ENCODE data around the gene XYLT1.

XYLT1 gene

GRCh38 chr16:17364319-17365210 lies 106.2 kb downstream of the XYLT1 start:
- Histone ChIP-seq H3K4me3 (ENCODE audit: low read length, poor library complexity, severe bottlenecking) (peak overlapping the region; percentile 28), H3F3A (ENCODE audit: low read depth) (peaks cover 4% of the 10 kb centered on the region; the same call in 1 of the 2 replicates), H3K4me2 (ENCODE audit: low read depth, low read length, poor library complexity, severe bottlenecking) (peak overlapping the region; percentile 62), H3K79me2 (ENCODE audit: insufficient read depth, low read length) (peaks cover 96% of the 10 kb centered on the region), H3K9me3 (ENCODE audit: insufficient read depth, low read depth, low read length) (no peaks in the 10 kb centered on the region), H4K20me1 (ENCODE audit: insufficient read depth, low read length, poor library complexity, severe bottlenecking) (peaks cover 91% of the 10 kb centered on the region), H2AFZ (ENCODE audit: low read length) (no peak overlapping the region), H3K36me3 (ENCODE audit: insufficient read depth, low read length) (peaks cover 18% of the 10 kb centered on the region; the same call in 1 of the 2 replicates), H3K4me1 (ENCODE audit: insufficient read depth, low read length, poor library complexity, severe bottlenecking) (peaks cover 81% of the 10 kb centered on the region), H3K9ac (ENCODE audit: low read depth, low read length, poor library complexity, severe bottlenecking) (no peak overlapping the region), H3K9me2 (replicated peaks; ENCODE audit: low read depth, low read length) (no peaks in the 10 kb centered on the region), H3K27me3 (ENCODE audit: insufficient read depth, low read length, poor library complexity, severe bottlenecking) (no peaks in the 10 kb centered on the region)
- TF ChIP-seq EZH2phosphoT487 (IDR thresholded peaks at IDR 0.05; ENCODE audit: borderline replicate concordance) (no peak), CTCF (conservative IDR thresholded peaks at IDR 0.05; ENCODE audit: low read length) (no peak)

- no peak overlapping the region for H3K9ac ChIP-seq (ENCODE audit: low read depth, low read length, poor library complexity, severe bottlenecking)
- H3K4me3 ChIP-seq (ENCODE audit: low read length, poor library complexity, severe bottlenecking): no peak overlapping the region
- H3K9me2 ChIP-seq (replicated peaks; ENCODE audit: low read depth, low read length): no peaks in the 10 kb centered on the region
- no peaks in the 10 kb centered on the region for H3F3A ChIP-seq (ENCODE audit: low read depth)
- H3K4me1 ChIP-seq (ENCODE audit: insufficient read depth, low read length, poor library complexity, severe bottlenecking): peaks cover 79% of the 10 kb centered on the region
- no peak overlapping the region for H3K4me2 ChIP-seq (ENCODE audit: low read depth, low read length, poor library complexity, severe bottlenecking)
- H2AFZ ChIP-seq (ENCODE audit: low read length): no peak overlapping the region
- H3K36me3 ChIP-seq (ENCODE audit: insufficient read depth, low read length): peaks cover 18% of the 10 kb centered on the region; the same call in 1 of the 2 replicates
- no peaks in the 10 kb centered on the region for H3K27me3 ChIP-seq (ENCODE audit: insufficient read depth, low read length, poor library complexity, severe bottlenecking)
- no peaks in the 10 kb centered on the region for H3K9me3 ChIP-seq (ENCODE audit: insufficient read depth, low read depth, low read length)
- TF ChIP-seq CTCF (conservative IDR thresholded peaks at IDR 0.05; ENCODE audit: low read length) (no peak), EZH2phosphoT487 (IDR thresholded peaks at IDR 0.05; ENCODE audit: borderline replicate concordance) (no peak)
- peaks cover 100% of the 10 kb centered on the region for H3K79me2 ChIP-seq (ENCODE audit: insufficient read depth, low read length)
- peaks cover 89% of the 10 kb centered on the region for H4K20me1 ChIP-seq (ENCODE audit: insufficient read depth, low read length, poor library complexity, severe bottlenecking)
These were observed 107.8 kb downstream of the XYLT1 start for GRCh38 chr16:17362946-17363345.

- no peak overlapping the region for H2AFZ ChIP-seq (ENCODE audit: low read length)
- H3K4me1 ChIP-seq (ENCODE audit: insufficient read depth, low read length, poor library complexity, severe bottlenecking): peaks cover 72% of the 10 kb centered on the region
- no peak overlapping the region for H3K4me2 ChIP-seq (ENCODE audit: low read depth, low read length, poor library complexity, severe bottlenecking)
- no peak overlapping the region for H3K4me3 ChIP-seq (ENCODE audit: low read length, poor library complexity, severe bottlenecking)
- no peak overlapping the region for H3K9ac ChIP-seq (ENCODE audit: low read depth, low read length, poor library complexity, severe bottlenecking)
- H3K79me2 ChIP-seq (ENCODE audit: insufficient read depth, low read length): peaks cover 100% of the 10 kb centered on the region
- no peaks in the 10 kb centered on the region for H3K9me3 ChIP-seq (ENCODE audit: insufficient read depth, low read depth, low read length)
- H3K27me3 ChIP-seq (ENCODE audit: insufficient read depth, low read length, poor library complexity, severe bottlenecking): no peaks in the 10 kb centered on the region
- TF ChIP-seq EZH2phosphoT487 (IDR thresholded peaks at IDR 0.05; ENCODE audit: borderline replicate concordance) (no peak), CTCF (conservative IDR thresholded peaks at IDR 0.05; ENCODE audit: low read length) (no peak)
- peaks cover 21% of the 10 kb centered on the region; the same call in 1 of the 2 replicates for H3K36me3 ChIP-seq (ENCODE audit: insufficient read depth, low read length)
- no peaks in the 10 kb centered on the region for H3K9me2 ChIP-seq (replicated peaks; ENCODE audit: low read depth, low read length)
- H3F3A ChIP-seq (ENCODE audit: low read depth): no peaks in the 10 kb centered on the region
- peaks cover 81% of the 10 kb centered on the region for H4K20me1 ChIP-seq (ENCODE audit: insufficient read depth, low read length, poor library complexity, severe bottlenecking)
These were observed 108.6 kb downstream of the XYLT1 start for GRCh38 chr16:17362183-17362582.

Measured in Loucy (cell line).